ENCODE results near the gene SEMA4D.

Gene SEMA4D

GRCh38 chr9:89361816-89362646 lies 135.9 kb downstream of the SEMA4D start:
- DNase-seq (ENCODE audit: insufficient read length, low spot score) = no peak
- no peak for FAIRE-seq
- no peak for TF ChIP-seq CTCF (IDR thresholded peaks at IDR 0.05; ENCODE audit: insufficient read depth, missing control alignments)

DNA sequence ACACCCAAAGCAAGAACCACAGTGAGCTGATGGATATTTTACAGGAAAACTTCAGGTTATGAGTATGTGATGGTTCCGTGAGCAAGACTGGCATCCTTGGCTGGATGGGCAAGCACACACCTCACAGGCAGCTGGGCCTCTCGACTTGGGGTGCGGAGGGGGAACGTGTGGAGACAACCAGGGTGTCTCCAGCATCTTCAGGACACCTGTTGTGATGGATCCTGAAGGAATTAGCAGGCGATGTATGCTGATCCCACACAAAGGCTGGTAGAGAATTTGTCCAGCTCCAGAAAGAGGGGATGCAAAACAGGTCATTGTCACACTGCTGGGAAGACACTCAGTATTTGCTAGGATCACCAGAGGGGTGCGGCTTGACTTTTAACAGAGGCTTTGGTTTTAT lies 136.9 kb downstream of the SEMA4D start:
- no peak for TF ChIP-seq CTCF (IDR thresholded peaks at IDR 0.05; ENCODE audit: insufficient read depth, missing control alignments)
- FAIRE-seq (no peak), DNase-seq (ENCODE audit: insufficient read length, low spot score) (peak; percentile 6)

GRCh38 chr9:89360465-89360864 lies 137.4 kb downstream of the SEMA4D start:
- FAIRE-seq = peak; percentile 88

GRCh38 chr9:89359751-89360261 lies 138.1 kb downstream of the SEMA4D start:
- DNase-seq (ENCODE audit: insufficient read length, low spot score) (no peak), FAIRE-seq (no peak)
- TF ChIP-seq CTCF (IDR thresholded peaks at IDR 0.05; ENCODE audit: insufficient read depth, missing control alignments) = no peak

More at GRCh38 chr9:89360465-89360864, 137.4 kb downstream of the SEMA4D start:
- TF ChIP-seq CTCF (IDR thresholded peaks at IDR 0.05; ENCODE audit: insufficient read depth, missing control alignments) = no peak
- DNase-seq (ENCODE audit: insufficient read length, low spot score) = peak; percentile 58

DNA sequence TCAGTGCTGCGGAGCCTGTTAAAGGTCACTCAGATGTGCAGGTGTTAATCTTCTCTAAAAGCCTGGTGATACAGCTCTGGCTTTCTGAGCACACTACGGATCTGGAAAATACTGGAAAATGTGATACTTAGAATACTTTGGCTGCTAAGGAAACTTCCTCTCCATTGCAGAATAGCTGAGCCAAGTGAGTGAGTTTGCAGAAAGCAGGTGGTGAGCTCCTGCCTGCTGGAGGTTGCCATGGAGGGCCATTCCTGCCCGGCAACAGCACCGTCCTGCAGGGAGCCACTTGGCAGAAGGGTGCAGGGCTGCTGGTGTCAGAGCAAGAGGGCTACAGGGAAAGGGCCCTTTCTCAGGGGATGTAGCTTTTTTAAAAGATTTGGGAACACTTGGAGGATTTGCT lies 138.9 kb downstream of the SEMA4D start:
- DNase-seq (ENCODE audit: insufficient read length, low spot score) (peak; percentile 20), FAIRE-seq (no peak)

GRCh38 chr9:89358376-89358916 lies 139.5 kb downstream of the SEMA4D start:
- no peak for TF ChIP-seq CTCF (IDR thresholded peaks at IDR 0.05; ENCODE audit: insufficient read depth, missing control alignments)

More for the DNA sequence above, 138.9 kb downstream of the SEMA4D start:
- no peak for TF ChIP-seq CTCF (IDR thresholded peaks at IDR 0.05; ENCODE audit: insufficient read depth, missing control alignments)

More at GRCh38 chr9:89358376-89358916, 139.5 kb downstream of the SEMA4D start:
- FAIRE-seq (no peak), DNase-seq (ENCODE audit: insufficient read length, low spot score) (no peak)

All from D721Med (cell line).